ENCODE measurements around the gene DAPK1.

The DAPK1 gene

GRCh38 chr9:87516222-87516925 lies 18.7 kb downstream of the DAPK1 start:
- in situ Hi-C loops (cut with MboI; ENCODE audit: low sequenced_read_pairs), result no loop called here

GRCh38 chr9:87516926-87517290 lies 19.2 kb downstream of the DAPK1 start:
- in situ Hi-C loops (cut with MboI; ENCODE audit: low sequenced_read_pairs), result no loop called here

- in situ Hi-C loops (cut with MboI; ENCODE audit: low sequenced_read_pairs), result no loop called here
Observed at GRCh38 chr9:87517732-87518131, 20.1 kb downstream of the DAPK1 start.

- in situ Hi-C loops (cut with MboI; ENCODE audit: low sequenced_read_pairs), result no loop called here
Observed at GRCh38 chr9:87518702-87519335, 21.2 kb downstream of the DAPK1 start.

- in situ Hi-C loops (cut with MboI; ENCODE audit: low sequenced_read_pairs), result no loop called here
Observed at GRCh38 chr9:87519461-87519860, 21.8 kb downstream of the DAPK1 start.

- in situ Hi-C loops (cut with MboI; ENCODE audit: low sequenced_read_pairs), result no loop called here
Observed at GRCh38 chr9:87520172-87520683, 22.6 kb downstream of the DAPK1 start.

GRCh38 chr9:87521834-87522233 lies 24.2 kb downstream of the DAPK1 start:
- in situ Hi-C loops (cut with MboI; ENCODE audit: low sequenced_read_pairs), result no loop called here

- in situ Hi-C loops (cut with MboI; ENCODE audit: low sequenced_read_pairs), result no loop called here
Observed at GRCh38 chr9:87524061-87524460, 26.4 kb downstream of the DAPK1 start.

GRCh38 chr9:87525546-87526303 lies 28.1 kb downstream of the DAPK1 start:
- in situ Hi-C loops (cut with MboI; ENCODE audit: low sequenced_read_pairs), result no loop called here

GRCh38 chr9:87527211-87527916 lies 29.7 kb downstream of the DAPK1 start:
- in situ Hi-C loops (cut with MboI; ENCODE audit: low sequenced_read_pairs), result no loop called here

- in situ Hi-C loops (cut with MboI; ENCODE audit: low sequenced_read_pairs), result no loop called here
Observed at GRCh38 chr9:87528969-87529368, 31.3 kb downstream of the DAPK1 start.

- in situ Hi-C loops (cut with MboI; ENCODE audit: low sequenced_read_pairs), result no loop called here
Observed at GRCh38 chr9:87529671-87530070, 32.0 kb downstream of the DAPK1 start.

- in situ Hi-C loops (cut with MboI; ENCODE audit: low sequenced_read_pairs), result no loop called here
Observed at GRCh38 chr9:87530716-87531115, 33.0 kb downstream of the DAPK1 start.

- in situ Hi-C loops (cut with MboI; ENCODE audit: low sequenced_read_pairs), result no loop called here
Observed at GRCh38 chr9:87531370-87532295, 34.0 kb downstream of the DAPK1 start.

GRCh38 chr9:87533271-87533670 lies 35.6 kb downstream of the DAPK1 start:
- in situ Hi-C loops (cut with MboI; ENCODE audit: low sequenced_read_pairs), result no loop called here

- in situ Hi-C loops (cut with MboI; ENCODE audit: low sequenced_read_pairs), result no loop called here
Observed at GRCh38 chr9:87534036-87534435, 36.4 kb downstream of the DAPK1 start.

- in situ Hi-C loops (cut with MboI; ENCODE audit: low sequenced_read_pairs), result no loop called here
Observed at GRCh38 chr9:87534957-87535356, 37.3 kb downstream of the DAPK1 start.

GRCh38 chr9:87535817-87536539 lies 38.3 kb downstream of the DAPK1 start:
- in situ Hi-C loops (cut with MboI; ENCODE audit: low sequenced_read_pairs), result no loop called here

GRCh38 chr9:87537625-87538024 lies 40.0 kb downstream of the DAPK1 start:
- in situ Hi-C loops (cut with MboI; ENCODE audit: low sequenced_read_pairs), result no loop called here
